Measurements from ENCODE around the gene IMMP2L.
"Not testable (repeated sequence)": the region's sequence is repeated elsewhere in the genome, so short reads cannot be mapped to it uniquely, and the experiment has no call there.

IMMP2L gene

DNA sequence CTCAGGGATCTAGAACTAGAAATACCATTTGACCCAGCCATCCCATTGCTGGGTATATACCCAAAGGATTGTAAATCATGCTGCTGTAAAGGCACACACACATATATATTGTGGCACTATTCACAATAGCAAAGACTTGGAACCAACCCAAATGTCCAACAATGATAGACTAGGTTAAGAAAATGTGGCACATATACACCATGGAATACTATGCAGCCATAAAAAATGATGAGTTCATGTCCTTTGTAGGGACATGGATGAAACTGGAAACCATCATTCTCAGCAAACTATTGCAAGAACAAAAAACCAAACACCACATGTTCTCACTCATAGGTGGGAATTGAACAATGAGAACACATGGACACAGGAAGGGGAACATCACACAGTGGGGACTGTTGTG, 56.9 kb downstream of the IMMP2L start:
- not testable (repeated sequence) for DNase-seq

DNA sequence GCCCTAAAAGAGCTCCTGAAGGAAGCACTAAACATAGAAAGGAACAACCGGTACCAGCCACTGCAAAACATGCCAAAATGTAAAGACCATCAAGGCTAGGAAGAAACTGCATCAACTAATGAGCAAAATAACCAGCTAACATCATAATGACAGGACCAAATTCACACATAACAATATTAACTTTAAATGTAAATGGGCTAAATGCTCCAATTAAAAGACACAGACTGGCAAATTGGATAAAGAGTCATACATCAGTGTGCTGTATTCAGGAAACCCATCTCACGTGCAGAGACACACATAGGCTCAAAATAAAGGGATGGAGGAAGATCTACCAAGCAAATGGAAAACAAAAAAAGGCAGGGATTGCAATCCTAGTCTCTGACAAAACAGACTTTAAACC, 60.5 kb downstream of the IMMP2L start:
- not testable (repeated sequence) for DNase-seq

DNA sequence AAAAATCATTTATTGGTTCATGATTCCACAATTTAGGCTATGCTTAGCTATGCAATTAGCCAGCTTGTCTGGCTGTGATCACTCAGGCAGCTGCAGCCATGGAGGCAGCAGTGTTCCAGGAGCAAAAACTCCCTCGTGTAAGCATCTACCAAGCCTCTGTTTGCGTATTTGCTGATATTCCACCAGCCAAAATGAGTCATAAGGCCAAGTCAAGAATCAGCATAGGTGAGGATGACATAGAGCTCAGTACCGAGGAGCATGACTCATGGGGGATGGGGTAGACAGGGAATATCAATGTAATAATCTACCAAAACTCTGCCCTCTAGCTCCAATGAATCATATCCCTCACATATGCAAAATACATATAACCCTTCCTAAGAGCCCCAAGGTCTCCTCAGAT, 63.3 kb downstream of the IMMP2L start:
- DNase-seq = no peak

DNA sequence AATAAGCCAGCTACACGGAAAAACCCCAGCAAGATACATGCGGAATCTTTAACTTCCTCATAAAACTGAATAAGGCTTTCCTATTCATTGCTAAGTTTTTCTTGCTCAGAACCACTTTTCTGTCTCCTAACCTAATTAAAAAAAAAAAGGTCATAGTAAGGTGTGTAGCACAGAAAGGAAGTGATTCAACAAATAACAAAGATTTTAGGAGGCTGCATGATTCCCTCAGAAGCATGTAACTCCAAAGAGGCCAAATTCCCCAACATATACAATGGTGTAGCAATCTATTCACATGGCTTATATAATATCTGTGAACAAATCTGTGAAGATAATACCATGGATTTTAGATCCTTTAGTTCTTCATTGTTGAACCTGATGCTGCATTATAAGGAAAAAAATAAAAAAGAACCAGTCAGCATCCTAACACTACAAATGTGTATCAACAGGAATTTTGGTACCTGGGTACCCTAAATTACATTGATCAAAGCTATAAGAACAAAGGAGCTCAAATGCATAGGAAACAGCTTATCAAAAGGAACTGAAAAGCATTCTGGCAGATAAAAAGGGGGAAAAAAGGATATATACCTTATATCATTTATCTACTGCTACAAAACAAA, 63.8 kb downstream of the IMMP2L start:
- no peak for DNase-seq

DNA sequence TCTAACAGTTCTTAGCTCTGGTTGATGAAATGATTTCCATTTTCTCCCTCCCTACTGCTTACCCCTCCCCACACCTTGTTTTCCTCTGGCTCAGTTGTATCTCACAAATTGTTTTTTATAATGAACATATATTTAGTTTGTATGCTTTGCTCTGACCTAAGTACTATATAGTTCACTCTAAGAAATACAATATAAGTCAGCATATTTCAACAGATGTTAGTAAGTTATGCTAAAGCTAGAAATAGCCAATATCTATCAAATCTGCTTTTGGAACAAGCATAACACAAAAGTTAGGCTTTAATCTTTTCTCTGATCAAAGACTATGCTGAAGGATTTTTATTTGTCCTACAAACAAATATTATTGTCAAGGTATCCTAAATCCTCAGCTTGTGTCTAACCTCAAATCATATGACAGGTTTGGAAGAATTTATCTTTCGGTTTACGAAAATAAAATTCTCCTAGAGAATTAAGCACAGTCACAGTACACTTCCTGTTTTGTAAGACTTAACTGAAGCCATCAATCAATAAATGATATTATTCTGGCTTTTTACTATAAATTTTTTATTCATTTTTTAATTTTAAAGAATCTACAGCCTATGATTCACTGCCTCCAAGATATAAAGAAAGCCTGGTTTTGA, 67.0 kb downstream of the IMMP2L start:
- no peak for DNase-seq

DNA sequence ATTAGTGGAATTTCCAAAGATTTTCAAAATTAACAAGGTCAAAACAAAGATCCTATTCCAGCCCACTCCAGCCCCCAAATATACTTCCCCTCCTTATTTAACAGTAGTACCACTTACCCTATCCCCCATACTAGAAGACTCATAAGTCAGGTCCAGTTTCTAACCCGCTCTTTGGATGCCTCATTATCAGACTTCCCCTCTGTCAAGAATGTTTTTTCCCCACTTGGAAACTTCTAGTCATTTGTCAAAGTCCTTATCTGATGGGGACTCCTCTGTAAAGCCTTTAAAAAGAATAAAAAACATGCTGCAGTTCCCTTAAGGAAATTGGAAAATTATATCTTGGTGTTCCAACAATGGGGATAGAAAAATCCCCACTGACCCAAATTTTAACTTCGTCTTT, 70.1 kb downstream of the IMMP2L start:
- DNase-seq = no peak

DNA sequence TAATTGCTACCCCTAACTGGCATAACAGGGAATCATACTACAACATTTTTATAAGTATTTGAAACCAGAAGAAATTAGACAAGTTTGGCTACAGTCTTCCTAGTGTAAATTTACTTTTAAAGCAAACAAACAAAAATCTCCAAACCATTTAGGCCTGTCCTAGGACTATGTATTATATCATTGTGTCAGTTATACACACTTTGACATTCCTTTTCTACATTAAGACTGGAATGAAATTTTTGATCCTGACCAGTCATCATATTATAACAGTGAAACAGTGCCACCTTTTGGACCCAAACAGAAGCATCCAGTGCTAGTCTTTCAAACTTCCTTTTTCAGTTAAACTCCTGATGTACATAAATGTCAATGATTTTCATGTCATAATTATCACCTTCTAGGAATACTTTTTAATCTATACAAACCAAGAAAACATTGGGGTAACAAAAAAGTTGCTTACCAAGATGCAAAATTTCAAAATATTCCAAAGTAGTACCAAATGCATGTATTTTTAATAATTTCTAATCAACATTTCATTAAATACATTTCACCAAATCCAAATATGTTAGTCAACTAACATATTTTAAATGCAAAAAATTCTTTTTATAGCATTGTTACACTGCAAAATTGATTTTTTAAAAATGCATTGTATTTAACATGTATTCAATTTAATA, 75.7 kb downstream of the IMMP2L start:
- no peak for DNase-seq

DNA sequence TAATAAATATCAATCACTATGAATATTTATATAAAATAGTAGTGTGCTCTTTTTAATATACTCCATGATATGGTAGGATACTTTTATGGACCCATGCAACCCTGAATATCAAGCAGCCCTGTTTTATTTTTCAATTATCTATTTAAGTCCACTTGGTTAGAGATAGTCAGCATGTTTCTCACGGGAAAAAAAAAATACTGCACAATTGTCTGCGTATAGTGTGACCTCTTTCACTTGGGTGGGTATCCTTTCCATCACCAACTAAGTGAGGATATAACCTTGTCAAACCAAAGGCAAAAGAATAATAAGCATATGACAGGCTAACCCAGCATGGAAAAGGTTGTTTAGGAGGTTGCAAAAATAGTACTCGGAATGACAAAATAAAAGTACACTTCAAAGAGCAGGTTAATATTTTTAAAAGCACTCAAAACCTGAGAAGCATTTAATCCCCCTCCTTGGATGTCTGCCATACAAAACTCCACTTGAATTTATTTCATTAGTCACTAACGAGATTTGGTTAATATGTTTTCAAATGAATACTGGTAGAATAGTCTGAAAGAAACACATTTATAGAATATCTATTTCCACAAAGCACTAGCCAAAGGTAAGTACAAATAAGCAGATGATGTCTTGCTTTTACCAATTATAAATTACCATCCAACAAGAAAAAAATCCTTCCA, 76.5 kb downstream of the IMMP2L start:
- no peak for DNase-seq

DNA sequence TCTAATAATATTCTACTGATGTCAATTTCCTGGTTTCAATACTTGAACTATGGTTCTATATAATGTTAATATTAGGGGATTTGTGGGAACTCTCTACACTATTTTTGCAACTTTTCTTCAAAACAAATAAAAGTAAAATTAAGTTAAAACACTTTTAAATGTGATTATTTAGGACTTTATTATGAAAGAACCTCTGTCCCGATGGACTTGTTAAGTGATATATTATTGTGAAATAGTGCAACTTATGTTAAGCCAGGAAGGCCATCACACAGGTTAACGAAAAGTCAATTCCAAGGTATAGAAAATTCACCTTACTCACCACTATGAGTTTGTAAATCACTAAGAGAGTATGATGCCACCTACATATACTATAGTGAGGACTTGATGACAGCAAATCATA, 79.2 kb downstream of the IMMP2L start:
- no peak for DNase-seq

DNA sequence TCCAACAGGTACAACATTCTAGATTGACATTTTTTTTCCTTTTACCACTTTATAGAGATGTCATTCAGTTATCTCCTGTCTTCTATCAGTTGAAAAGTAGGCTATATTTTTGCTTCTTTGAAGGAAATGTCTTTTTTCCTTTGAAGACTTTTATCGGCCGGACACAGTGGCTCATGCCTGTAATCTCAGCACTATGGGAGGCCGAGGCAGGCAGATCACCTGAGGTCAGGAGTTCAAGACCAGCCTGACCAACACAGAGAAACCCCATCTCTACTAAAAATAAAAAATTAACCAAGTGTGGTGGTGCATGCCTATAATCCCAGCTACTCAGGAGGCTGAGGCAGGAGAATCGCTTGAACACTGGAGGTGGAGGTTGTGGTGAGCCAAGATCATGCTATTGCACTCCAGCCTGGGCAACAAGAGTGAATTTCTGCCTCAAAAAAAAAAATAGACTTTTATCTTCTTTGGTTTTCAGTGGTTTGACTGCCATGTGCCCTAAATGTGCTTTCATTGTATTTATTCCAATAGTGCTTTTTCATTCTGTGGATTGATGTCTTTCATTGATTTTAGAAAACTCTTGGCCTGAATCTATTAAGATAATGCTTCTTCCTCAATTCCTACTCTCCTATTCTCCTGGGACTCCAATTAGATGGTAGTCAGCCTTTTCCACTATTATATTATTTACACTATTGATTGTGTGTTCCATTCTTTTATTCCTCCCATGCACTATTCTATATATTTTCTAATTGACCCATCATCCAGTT, 84.6 kb downstream of the IMMP2L start:
- DNase-seq = no peak

DNA sequence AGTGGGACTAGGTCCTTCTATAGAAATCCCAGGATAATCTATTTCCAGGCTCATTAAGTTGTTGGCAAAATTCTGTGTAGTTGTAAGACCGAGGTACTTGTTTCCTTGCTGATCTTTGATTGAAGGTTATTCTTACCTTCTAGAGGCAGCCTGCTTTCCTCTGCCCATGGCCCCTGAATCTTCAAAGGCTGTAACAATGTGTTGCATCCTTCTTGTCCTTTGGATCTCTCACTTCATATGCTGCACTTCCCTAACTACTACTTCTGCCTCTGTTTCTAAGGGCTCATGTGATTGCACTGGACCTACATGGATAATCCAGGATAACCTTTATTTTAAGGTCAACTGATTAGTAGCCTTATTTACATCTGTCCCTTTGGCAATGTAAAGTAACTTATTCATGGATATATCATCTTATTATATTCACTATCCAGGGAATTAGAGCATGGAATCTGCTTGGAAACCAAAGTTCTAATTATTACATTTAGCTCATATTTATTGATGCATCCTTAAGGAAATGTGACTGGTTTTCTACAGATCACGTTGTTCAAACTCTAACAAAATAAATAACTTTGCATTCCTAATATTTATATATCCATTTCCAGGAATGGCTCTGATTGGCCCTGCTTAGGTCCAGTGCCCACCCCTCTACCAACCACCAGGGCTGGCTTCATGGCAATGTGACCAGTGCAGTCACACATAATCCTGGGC, 85.6 kb downstream of the IMMP2L start:
- DNase-seq = no peak

DNA sequence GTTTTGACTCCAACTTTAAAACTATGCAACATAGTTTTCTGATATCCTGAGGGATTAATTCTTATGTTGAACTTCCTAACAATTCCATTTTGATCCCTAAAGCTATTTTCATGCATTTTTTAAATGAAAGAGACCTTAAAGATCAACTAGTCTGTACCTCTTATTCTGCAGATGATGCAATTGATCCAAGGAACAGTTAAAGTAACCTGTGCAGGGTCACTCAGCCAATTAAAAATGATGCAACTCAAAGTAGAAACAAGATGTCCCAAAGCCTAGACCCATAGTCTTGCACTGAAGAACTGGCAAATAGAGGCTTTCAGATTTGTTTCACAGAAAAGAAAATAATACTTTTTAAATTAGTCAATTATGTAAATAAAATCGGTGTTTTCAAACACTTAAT, 86.3 kb downstream of the IMMP2L start:
- no peak for DNase-seq

DNA sequence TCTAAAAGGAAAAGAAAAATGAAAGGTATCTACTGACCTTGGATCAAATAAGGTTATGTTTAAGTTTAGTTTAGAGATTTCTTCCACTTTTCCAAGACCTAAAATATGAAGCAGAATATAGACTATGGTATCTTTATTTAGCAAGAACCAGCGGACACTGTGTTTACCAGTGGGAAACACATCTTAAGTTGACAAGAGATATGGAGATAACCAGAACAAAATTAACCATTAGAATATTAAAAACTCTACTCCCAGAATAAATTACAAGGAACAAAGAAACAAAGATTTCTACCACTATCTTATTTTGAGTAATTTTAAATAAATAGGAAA, 86.9 kb downstream of the IMMP2L start:
- no peak for DNase-seq

DNA sequence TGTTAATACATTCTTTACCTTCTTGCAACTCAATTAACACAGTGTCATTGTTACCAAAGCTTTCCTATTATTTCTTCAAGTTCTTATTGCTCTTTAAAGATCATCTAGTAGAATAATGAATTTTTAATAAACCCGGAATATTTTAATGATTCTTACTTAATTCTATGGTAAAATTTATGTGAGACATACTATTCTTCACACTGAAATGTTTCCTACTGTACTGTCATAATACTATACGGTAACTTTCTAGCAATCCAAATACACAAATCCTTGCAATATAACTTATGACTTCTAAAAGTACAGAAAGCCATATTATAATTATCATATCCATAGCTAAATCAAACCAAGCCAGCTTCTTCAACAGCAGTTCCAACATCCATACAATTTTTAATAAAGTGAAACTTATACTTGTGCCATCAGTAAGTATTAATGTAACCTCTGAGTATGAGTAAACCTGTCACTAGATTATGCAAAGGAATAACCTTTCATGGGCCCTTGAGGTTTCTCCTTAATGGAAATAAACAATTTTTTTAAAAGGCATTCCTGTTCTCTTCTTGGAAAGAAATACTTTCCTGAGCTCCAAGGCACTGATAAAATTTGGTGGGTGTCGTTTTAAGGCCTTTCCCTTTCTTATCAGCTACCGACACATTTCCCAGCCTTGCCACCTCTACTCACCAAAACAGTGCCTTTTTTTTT, 87.4 kb downstream of the IMMP2L start:
- DNase-seq = no peak

DNA sequence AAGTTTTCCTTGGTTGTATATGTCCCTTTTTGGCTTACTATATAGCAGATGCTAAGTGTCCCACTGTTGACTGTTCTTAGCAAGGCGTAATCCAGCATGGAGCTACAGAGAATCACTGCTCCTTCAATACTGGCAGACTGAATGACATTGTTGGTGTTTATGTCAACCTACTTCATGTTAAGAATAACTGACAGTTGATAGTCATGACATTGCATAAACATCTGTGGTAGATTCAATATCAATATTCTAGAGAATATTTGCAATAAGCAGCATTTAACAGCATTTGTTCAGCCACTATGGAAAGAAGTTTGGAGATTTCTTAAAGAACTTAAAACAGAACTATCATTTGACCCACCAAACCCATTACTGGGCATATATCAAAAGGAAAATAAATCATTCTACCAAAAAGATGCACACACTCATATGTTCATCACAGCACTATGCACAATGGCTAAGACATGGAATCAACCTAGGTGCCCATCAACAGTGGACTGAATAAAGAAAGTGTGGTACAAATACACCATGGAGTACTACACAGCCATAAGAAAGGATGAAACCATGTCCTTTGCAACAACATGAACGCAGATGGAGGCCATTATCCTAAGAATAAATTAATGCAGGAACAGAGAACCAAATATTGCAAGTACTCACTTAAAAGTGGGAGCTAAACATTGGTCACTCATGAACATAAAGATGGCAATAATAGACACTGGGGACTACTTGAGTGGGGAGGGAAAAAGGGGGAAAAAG, 88.7 kb downstream of the IMMP2L start:
- DNase-seq = no peak

DNA sequence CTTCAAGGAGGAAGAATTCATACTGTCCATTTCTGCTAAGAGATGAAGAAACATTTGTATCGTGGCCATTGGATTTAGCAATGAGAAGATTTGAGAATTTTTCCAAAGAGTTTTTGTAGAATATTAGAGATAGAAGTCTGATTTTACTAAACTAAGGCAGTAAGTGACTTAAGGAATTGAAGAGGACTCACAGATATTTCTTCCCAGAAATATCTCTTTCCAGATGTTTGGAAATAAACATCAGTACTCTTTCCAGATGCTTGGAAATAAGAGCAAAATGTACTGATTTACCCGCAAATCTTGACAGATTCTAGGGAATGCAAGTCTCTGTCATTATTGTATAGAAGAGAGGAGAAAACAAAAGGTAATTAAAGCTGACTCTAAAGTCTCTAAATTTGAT, 91.3 kb downstream of the IMMP2L start:
- DNase-seq = no peak

DNA sequence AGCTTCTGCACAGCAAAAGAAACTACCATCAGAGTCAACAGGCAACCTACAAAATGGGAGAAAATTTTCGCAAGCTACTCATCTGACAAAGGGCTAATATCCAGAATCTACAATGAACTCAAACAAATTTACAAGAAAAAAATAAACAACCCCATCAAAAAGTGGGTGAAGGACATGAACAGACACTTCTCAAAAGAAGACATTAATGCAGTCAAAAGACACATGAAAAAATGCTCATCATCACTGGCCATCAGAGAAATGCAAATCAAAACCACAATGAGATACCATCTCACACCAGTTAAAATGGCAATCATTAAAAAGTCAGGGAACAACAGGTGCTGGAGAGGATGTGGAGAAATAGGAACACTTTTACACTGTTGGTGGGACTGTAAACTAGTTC, 92.4 kb downstream of the IMMP2L start:
- DNase-seq = not testable (repeated sequence)

DNA sequence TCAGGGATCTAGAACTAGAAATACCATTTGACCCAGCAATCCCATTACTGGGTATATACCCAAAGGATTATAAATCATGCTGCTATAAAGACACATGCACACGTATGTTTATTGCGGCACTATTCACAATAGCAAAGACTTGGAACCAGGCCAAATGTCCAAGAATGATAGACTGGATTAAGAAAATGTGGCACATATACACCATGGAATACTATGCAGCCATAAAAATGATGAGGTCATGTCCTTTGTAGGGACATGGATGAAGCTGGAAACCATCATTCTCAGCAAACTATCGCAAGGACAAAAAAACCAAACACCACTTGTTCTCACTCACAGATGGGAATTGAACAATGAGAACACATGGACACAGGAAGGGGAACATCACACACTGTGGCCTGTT, 96.5 kb downstream of the IMMP2L start:
- not testable (repeated sequence) for DNase-seq

DNA sequence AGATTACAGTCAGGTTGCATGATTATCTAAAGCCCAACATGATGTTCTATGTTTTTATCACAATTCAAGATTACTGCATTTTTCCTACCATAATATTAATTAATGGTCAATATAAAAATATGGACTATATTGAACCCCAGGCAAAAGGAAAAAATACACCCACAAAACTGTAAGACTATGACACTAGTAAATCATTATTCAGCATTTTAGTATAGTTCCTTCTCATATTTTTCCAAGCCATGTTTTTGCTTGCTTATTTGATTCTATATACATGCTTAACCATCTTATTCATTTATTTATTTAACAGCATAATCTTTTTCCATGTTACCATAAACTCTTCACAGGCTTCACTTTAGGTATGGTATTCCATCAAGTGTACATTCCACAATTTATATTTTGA, 101.6 kb downstream of the IMMP2L start:
- no peak for DNase-seq

DNA sequence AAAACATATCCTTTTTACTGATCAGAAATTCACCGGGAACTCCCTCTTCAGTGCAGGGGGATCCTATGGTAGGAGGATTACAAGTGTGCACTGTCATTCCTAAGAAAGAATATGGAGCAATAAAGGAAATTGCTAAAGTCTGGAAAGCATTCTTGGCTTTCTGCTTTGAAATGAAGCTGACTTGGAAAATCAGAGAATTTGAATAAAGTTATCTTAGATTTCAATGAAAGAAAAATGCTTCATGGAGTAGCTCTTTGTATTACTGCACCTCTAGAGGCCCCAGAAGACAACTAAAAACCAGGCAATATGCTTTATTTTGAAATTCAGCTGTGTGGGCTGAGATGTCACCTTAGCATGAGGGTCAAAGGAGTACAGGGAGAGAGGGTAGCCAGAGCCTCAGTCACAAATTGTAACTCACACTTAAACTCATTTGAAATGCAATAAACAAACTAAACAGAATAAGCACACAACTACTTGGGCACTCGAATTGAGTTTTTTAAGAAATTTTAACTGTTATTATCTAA, 102.5 kb downstream of the IMMP2L start:
- DNase-seq = no peak

Measured in cortex of kidney (tissue), 1 donor.